WI38 (cell line): ENCODE data around the gene CNKSR3.

Source experiments
- H3K4me3 ChIP-seq: 2 replicates; pipeline ENCODE4 v1.5.1; 2011; ENCODE audit warnings: low read depth, mild to moderate bottlenecking, control low read depth, low read length
- TF ChIP-seq, protein P1 (sequence below): IDR thresholded peaks from 2 replicates; pipeline ENCODE4 v1.5.1; 2012; ENCODE audit warnings: low read depth, mild to moderate bottlenecking, control low read depth, low read length

Gene CNKSR3

DNA sequence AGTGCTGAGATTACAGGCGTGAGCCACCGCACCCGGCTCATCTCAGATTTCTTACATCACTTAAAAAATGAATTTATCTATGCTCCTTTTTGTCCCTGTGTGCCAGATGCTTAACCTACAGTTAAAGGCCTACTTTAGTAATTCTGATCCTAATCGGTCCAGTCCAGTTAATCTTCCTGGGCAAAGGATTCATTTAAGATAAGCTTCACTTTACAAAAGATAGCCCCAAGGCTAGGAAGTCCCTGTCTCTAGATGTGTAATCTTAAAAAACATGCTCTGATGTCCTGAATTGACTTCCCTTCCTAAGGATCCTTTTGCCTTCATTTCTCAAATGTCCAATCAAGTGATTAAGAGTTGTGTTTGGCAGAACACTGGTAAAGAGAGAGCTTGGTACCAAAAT is 85.5 kb downstream of the CNKSR3 start:
- no peak overlapping the region for H3K4me3 ChIP-seq
- TF ChIP-seq, protein P1, sequence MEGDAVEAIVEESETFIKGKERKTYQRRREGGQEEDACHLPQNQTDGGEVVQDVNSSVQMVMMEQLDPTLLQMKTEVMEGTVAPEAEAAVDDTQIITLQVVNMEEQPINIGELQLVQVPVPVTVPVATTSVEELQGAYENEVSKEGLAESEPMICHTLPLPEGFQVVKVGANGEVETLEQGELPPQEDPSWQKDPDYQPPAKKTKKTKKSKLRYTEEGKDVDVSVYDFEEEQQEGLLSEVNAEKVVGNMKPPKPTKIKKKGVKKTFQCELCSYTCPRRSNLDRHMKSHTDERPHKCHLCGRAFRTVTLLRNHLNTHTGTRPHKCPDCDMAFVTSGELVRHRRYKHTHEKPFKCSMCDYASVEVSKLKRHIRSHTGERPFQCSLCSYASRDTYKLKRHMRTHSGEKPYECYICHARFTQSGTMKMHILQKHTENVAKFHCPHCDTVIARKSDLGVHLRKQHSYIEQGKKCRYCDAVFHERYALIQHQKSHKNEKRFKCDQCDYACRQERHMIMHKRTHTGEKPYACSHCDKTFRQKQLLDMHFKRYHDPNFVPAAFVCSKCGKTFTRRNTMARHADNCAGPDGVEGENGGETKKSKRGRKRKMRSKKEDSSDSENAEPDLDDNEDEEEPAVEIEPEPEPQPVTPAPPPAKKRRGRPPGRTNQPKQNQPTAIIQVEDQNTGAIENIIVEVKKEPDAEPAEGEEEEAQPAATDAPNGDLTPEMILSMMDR: no peak

DNA sequence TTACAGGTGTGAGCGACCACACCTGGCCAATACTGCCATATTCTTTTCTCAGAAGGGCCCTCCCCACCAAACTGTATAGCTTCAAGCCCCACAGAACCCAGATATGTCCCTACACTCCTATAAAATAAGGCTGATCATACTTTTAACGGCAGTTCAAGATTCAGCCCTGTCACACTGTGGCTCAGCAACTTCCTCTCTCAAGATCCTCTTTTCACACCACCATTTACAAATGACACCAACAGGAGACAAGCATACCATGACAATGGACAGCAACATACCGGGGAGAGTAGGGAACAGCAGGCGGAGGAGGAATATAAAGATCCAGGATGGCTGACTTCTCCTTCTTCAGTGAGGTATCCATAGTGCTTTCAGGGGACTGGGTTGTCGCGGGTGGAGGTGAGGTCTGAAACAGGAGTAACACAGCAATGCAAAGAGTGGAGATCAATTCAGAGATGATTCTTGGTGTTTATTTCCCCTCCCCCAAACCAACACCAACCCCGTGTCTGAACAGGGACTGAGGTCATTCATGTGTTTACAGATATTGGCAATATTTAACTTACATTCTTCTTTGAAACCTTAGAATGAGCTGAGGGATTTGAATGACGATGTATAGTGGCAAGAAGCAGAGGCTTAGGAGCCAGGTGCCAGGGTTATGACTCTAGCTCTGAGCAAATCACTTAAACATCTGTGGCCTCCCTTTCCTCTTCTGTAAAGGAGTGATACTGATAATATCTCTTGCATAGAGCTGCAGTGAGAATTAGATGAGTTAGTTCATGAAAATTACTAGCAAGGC is 96.3 kb downstream of the CNKSR3 start:
- TF ChIP-seq, protein P1: no peak
- no peak overlapping the region for H3K4me3 ChIP-seq

DNA sequence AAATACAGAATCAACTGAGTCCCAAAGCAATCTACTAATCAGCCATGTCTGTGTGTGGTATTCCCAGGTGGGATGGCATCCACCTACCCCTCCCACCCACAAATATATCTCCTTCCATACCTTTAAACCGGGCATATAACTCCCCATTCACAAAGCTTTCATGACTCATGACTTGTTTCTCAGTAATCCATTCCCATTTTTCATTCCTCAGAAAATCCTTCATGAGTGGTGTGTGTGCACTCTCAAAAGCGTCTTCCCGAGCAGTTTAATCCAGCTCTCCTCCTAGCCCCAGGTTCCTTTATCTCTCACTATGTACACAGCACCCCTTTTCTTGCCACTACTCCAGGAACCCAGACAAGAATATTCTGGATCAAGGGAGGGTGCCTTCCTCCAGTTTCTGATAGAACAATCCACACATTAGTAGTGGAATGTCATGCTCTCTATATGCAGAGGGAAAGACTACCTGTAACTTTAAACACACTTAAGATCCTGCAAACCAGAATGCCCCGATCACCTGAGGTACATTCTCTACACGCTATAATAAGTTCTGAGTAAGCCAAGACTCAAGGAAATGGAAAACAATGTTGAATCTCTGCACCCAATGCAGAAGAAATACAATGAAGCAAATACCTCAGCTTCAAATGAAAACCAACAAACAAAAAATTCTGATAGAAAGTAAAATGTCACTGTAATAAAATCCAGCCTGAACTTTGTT is 98.2 kb downstream of the CNKSR3 start:
- H3K4me3 ChIP-seq: no peak overlapping the region
- TF ChIP-seq, protein P1: no peak

DNA sequence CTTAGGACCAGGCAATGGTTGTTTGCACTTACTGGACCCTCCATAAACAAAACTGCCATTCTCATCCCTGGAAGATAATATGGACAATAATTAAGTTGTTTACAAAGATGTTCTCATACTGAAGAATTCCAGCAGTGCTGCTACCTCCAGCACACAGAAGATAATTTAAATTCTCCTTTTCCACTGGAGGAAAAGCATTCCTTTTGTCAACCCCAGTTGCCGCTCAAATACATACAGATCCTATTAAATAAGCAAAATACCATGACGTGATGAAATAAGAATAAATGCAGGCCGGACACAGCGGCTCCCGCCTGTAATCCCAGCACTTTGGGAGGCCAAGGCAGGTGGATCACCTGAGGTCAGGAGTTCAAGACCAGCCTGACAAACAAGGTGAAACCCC is 99.4 kb downstream of the CNKSR3 start:
- H3K4me3 ChIP-seq: peak overlapping the region; percentile 17

DNA sequence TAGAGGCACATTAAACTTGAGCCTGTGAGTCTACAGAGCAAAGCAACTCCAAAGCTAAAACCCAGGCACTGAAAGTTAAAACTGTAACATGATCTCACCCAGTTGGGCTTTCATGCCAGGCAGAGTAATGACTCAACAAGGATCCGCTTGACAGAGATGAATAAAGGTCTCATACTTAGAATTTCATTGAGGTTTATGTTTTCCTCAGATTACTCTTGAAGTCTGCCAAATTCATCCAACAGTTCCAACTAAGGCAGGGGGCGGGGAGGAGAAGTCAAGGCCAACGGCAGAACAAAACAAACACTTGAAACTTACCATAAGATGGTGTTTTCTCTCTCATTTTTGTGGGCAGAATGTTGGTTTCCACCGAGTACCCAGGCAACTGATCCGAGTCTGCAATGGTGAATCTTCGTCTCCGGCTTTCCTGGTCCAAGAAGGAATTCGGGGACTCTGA is 99.8 kb downstream of the CNKSR3 start:
- H3K4me3 ChIP-seq: peak overlapping the region; percentile 17

More for the DNA sequence above, 99.4 kb downstream of the CNKSR3 start:
- TF ChIP-seq, protein P1: no peak

DNA sequence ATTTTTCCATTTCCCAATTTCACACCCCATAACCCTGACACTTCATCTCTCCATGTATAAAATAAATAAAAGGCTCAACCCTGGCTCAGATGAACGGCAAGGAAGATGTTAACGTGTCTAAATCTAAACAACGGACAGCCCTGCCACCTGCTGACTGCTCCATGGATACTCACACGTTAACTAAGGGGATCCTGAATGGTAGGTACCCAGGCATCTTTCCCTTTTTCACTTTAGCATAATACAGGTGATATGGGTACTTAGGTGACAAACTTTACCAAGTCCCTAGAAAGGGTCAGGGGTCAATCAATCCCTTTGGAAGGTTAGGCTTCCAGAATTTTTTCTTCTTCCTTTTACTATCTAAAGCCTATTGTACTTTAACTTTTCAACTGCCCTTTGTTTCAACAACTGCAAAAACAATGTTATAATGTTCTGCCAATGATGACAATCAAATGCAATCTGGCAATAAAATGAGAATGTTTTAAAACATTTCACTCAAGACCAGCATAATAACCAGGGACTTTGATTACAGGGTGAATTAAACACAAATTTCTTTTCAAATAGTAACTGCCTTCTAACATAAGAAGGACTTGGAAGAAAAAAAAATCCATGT is 101.5 kb downstream of the CNKSR3 start:
- no peak overlapping the region for H3K4me3 ChIP-seq
- TF ChIP-seq, protein P1: 0 out of 2 replicates have a peak, but pooled peaks have one; percentile 16

More for the DNA sequence above, 99.8 kb downstream of the CNKSR3 start:
- TF ChIP-seq, protein P1: no peak
